ENCODE results near the gene MISP3.

- TF ChIP-seq ZMIZ1 (IDR thresholded peaks at IDR 0.05; ENCODE audit: low read depth in 2 of 2, low read length in 2 of 2) (no peak), RBM39 (optimal IDR thresholded peaks at IDR 0.05; ENCODE audit: low read depth, low read length) (no peak), ZNF274 (IDR thresholded peaks at IDR 0.05; ENCODE audit: borderline replicate concordance, low read depth, low read length) (no peak)
Measured at GRCh38 chr19:14035706-14036105, 36.9 kb upstream of the MISP3 start.
